ENCODE results near the gene CEP104.

Gene CEP104

GRCh38 chr1:3779265-3779911 is 77.6 kb downstream of the CEP104 start:
- in situ Hi-C loops (cut with HindIII; ENCODE audit: low sequenced_read_pairs), result no loop called here
- no peak for TF ChIP-seq CTCF (IDR thresholded peaks at IDR 0.05; ENCODE audit: low read depth, low read length, missing control alignments)
- H3K4me3 ChIP-seq (ENCODE audit: low read depth, low read length), result no peak overlapping the region
- DNase-seq (ENCODE audit: low read depth), result no peak

- in situ Hi-C loops (cut with HindIII; ENCODE audit: low sequenced_read_pairs), result no loop called here
- TF ChIP-seq CTCF (IDR thresholded peaks at IDR 0.05; ENCODE audit: low read depth, low read length, missing control alignments), result no peak
- H3K4me3 ChIP-seq (ENCODE audit: low read depth, low read length), result no peak overlapping the region
- DNase-seq (ENCODE audit: low read depth), result no peak
Measured at GRCh38 chr1:3778590-3779264, 78.3 kb downstream of the CEP104 start.

GRCh38 chr1:3777647-3778589 is 79.1 kb downstream of the CEP104 start:
- DNase-seq (ENCODE audit: low read depth), result no peak
- in situ Hi-C loops (cut with HindIII; ENCODE audit: low sequenced_read_pairs), result no loop called here
- no peak overlapping the region for H3K4me3 ChIP-seq (ENCODE audit: low read depth, low read length)
- TF ChIP-seq CTCF (IDR thresholded peaks at IDR 0.05; ENCODE audit: low read depth, low read length, missing control alignments), result no peak

- no peak for TF ChIP-seq CTCF (IDR thresholded peaks at IDR 0.05; ENCODE audit: low read depth, low read length, missing control alignments)
- no peak for DNase-seq (ENCODE audit: low read depth)
- no peak overlapping the region for H3K4me3 ChIP-seq (ENCODE audit: low read depth, low read length)
- in situ Hi-C loops (cut with HindIII; ENCODE audit: low sequenced_read_pairs), result no loop called here
Measured at GRCh38 chr1:3777078-3777547, 79.9 kb downstream of the CEP104 start.

GRCh38 chr1:3776231-3776961 is 80.6 kb downstream of the CEP104 start:
- DNase-seq (ENCODE audit: low read depth), result no peak
- in situ Hi-C loops (cut with HindIII; ENCODE audit: low sequenced_read_pairs), result no loop called here
- TF ChIP-seq CTCF (IDR thresholded peaks at IDR 0.05; ENCODE audit: low read depth, low read length, missing control alignments), result no peak
- H3K4me3 ChIP-seq (ENCODE audit: low read depth, low read length), result no peak overlapping the region

All from astrocyte of the cerebellum (primary cell).